RPMI8226 (cell line): ENCODE results near the gene VWA3A.
A peak's percentile ranks its signal among the peaks of the same experiment; 100 is the strongest.
"Not testable (repeated sequence)": the region's sequence is repeated elsewhere in the genome, so short reads cannot be mapped to it uniquely, and the experiment has no call there.

ENCODE experiments used
- DNase-seq: peaks from one replicate; pipeline ENCODE4 v3.0.0-alpha.2; 2015

VWA3A gene

DNA sequence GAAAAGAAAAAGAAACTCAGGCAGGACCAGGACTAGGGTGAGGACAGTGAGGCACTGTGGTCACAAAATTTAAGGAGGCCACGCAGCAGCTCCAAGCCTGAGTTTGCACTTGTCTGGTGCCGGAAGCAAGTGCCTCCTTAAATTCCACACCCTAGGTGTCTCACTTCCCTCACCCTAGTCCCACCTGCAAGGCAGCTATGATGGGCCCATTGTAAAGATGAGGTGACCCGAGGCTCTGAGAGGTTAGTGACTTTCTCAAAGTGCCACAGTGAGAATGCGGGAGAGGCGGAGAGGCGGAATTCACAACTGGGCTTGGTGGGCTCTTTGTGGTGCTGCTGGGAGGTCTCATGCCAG is 92.3 kb downstream of the VWA3A start:
- DNase-seq: peak; percentile 88

DNA sequence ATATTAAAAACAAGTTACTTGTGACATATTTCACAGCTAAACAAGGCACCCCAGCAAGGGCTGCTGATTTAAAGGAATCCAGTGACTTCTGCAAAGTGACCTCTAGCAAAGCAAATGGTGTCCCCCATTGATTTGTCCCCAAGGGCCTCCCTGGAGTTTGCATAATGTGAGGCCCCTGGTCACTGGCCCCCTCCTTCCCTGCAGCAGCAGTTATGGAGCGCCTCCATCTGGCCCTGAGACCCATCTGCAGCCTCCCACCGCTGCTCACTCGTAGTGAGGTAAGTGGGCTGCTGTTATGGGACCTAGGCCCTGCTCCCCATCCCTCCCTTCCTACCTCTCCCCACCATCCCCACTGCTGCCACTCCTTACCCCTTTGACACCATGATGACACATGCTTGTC is 94.2 kb downstream of the VWA3A start:
- no peak for DNase-seq

DNA sequence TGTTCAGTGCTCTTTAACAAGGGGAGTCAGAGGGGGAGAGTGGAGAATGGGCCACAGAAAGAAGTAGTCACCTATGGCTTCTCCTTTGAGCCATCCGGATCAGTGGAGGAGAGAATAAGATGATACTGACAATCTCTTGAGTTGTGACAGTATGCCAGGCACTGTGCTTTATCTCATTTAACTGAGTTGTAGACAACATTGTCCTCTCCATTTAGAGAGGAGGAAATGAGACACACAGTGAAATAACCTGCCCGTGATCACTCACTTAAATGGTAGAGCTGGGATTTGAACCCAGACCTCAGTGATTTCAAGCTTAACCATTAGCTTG is 95.9 kb downstream of the VWA3A start:
- DNase-seq: no peak

DNA sequence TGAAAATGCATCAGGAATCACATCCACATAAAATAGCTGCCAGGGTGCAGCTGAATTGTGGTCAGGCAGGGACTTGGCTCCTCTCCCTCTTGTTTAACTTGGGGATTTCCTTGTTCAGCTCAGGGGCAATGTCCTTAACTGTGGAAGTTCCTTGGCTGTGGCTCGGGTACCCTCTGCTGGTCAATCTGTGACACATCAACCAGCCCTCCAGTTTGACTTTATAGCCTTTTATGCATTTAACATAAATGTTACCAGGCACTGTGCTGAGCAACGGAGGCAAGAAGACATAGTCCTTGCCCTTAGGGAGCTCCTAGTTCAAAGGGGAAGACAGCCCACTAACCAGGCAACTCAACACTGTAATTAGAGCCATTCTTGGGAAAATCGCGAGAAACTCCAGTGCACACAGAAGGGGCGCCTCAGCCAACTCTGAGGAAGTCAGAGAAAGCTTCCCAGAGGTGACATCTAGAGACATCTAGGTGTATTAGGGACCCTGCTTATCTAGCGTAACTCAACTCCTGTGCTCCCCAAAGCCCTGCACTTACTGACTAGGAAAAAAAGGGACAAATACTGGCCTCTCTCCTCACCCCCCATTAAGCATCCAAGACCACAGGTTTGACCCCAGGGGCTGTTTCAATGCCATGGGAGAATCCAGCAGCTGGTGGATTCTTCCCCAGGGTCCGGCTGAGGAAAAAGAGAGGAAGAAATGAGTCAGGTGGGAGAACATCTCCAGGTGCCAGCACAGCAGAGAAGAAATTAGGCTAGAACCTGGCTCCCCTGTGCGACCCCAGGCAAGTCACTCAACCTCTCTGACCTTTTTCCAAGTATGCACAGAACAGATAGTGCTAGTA is 96.5 kb downstream of the VWA3A start:
- peak; percentile 88 for DNase-seq

DNA sequence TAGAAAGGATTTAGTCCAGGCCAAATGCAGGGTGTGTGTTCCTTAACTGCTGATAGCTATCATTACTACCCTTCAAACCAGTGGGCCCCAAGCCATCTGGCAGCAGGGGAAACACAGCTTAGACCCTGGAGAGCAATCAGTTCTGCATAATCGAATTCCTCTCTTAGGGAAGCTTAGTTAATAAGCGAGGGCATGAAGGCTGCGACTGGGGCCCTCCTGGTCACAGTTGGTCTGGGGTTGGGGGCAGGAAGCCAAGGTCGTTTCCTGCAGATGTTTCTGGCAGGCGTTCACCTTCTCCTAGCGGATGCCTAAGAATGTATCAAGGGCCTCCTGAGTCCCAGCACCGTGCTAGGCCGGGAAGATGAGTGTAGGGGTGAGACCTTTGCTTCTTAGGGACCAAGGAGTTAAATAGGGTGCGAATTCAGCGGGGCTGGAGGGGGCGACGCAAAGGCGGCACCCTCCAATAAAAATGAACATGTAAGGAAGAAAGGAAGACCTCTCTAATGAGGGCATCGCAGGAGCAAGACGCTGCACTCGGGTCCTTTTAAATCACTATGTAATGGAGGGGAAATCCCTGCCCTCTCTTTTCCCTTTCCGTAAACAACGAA is 97.2 kb downstream of the VWA3A start:
- DNase-seq: peak; percentile 79

DNA sequence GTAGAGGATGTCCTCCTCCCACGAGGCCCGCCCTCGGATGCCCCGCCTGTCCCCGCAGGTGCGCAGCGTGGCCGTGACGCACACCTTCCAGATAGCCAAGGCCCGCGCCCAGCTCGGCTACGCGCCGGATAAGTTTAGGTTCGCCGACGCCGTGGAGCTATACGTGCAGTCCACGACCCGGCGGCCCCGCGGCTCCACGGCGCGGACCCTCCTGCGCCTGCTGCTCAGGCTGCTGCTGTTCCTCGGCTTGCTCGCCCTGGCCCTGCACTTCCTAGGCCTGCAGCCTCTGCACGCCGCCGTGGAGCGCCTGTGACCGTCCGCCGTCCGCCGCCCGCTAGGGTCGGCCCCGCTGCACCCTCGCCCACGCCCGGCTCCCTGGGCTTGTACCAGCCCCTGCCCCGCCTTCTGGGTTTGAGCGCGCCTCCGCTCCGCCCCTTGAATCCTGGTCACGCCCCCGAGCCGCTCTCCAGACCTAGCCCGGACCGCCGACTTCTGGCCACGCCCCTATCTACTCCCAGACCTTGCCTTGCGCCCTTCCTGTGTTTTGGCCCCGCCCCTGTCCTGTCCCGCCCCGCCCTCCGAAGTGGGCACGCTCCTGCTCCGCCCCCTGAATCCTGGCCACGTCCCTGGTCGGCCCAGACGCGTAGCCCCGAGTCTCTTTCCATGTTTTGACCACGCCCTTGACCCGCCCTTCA is 97.9 kb downstream of the VWA3A start:
- peak; percentile 100 for DNase-seq

DNA sequence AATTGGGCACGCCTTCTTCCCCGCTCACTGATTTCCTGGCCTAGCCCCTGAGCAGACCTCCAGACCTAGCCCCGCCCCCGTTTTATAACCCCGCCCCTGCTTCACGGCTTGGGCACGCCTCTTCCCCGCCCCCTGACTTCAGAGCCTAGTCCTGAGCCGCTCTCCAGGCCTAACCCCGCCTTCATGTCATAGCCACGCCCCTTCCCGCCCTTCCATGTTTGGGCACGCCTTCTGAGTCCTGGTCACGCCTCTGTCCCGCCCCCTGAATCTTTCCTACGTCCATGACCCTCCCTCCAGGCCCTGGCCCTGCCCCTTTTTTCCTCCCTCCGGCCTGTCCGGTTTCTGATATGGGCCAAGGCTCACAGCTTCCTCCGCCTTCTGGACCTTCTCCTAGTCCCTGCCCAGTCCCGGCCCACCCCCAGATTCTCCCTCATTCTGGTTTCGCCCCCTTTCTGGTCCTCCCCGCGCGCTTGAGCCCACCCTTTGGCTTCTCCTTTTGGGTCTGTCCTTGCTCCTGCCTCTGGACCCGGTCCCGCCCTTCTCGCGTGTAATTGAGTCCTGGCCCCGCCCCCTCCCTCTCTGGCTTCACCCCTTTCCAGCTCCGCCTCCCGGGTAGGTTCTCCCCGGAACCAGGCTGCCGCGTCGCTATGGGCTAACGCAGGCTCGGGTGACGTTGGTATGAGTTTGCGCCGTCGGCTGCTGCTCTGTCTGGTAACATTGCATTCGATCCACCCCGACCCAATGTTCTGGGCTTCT is 98.6 kb downstream of the VWA3A start:
- DNase-seq: peak; percentile 100

DNA sequence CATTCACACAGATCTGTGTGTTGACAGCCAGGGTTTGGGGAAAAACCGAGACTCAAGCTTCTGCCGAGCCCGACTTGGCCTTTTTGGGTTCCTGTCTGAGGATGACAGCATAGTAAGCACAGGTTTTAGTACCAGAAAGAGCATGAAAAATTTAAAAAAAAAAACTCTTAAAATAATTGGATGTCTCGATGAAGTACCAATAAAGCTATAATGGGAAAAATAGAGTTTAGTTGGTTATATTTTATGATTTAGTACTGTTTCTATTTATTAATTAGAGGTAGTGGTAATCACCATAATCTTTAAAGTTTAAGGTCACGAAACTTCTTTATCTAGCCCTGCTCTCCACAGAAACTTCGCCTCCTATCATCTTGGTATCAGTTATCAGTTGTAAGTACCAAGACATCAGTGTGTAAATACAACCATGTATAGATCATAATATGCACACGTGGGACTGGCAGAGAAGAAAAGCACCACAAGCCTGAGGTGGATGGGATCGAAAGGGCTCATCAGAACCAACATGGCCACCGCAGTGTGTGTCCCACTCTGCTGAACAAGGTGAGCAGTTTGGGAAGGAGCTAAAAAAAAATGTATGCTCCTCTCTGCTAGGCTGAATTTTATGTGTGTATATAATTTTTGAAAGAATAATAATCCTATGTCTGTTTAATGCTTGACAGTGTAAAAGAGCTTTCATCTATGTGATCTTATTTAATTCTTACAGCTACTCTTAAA is 99.4 kb downstream of the VWA3A start:
- peak; percentile 52 for DNase-seq

DNA sequence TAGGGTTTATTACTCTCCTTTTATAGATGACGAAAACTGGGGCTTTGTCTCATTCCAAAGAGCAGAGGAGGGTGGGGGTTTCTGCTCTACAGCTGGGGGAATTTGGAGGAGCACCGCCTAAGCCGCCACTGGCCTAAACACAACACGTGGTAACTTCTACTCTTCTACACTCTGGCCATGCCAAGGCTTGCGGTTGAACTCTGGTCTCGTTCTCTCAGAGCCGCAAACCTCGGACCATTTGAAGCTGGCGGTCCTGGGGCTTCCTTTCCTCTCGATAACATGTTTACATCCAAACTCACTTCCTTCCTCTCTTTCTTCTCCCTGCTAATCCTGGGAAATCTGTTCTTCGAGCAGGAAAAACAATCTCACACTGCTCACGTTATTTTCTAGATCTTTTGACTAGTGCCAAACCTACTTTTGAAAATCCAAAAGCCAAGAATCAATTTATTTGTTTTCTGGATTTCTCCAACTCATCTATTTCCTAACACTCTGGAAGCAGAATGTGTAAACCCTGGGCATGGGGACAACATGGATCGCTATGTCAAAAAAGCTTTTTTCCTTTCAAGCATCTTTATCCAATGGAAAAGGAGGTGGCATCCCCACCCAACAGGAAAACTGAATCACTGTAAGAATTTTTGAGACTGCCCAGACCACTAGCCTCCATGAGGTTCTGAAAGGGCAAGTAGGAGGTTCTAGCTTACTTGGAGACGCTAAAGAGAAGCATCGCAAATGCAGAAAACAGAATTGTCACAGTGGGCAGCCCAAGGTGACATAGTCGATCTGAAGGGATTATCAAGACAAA is 100.1 kb downstream of the VWA3A start:
- peak; percentile 97 for DNase-seq

DNA sequence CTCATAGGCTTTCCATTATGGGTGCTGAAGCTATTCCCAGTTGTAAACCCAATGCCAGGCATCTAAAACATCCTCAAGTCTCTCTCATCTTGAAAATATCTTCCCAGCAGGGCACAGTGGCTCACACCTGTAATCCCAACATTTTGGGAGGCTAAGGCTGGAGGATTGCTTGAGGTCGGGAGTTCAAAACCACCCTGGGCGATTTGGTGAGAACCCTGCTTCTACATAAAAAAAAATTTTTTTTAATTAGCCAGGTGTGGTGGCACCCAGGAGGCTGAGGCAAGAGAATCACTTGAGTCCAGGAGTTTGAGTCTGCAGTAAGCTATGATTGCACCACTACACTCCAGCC is 100.7 kb downstream of the VWA3A start:
- DNase-seq: no peak

DNA sequence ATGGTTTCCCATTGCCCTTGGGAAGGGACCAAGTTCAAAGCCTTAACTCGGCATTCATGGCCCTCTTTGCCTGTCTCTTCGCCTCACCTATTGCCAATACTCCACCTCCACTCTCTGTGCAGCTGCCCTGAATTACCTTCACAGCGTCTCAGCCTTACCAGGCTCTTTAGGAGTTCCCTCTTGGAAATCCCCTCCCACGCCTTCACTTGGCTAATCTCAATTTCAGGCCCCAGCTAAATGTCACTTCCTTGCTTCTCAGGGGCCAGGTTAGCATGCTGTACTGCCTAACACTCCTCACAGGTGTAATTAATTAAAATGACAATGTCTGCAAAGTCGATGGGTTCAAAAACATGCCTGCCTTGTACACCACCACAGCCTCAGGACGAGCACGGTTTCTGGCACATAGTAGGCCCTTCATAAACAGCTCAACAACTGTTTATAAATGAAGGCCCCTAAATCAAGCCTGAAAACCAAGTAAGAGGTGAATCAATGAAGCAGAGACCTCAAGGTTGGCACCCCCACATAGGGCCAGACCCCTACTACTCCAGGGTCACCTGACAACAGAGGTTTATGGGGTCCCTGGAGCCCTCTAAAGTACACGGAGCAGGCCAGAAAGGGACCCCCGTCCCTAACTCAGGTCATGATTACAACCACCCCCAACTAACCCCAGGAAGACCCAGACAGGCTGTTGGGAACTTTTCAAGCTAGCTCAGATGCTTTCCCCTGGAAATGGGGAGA is 102.5 kb downstream of the VWA3A start:
- DNase-seq: no peak

DNA sequence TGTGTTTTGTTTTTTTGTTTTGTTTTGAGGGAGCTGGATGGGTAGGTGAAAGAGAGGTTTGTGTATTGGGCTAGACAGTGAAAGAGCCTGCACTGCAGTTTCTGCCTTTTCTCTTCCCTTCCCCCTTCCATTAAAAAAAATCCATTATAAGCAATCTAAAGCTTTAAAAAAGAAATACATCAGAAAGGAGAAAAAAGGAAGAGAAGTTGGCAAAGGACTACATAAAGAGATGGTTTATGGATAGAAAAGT is 103.0 kb downstream of the VWA3A start:
- DNase-seq: no peak

DNA sequence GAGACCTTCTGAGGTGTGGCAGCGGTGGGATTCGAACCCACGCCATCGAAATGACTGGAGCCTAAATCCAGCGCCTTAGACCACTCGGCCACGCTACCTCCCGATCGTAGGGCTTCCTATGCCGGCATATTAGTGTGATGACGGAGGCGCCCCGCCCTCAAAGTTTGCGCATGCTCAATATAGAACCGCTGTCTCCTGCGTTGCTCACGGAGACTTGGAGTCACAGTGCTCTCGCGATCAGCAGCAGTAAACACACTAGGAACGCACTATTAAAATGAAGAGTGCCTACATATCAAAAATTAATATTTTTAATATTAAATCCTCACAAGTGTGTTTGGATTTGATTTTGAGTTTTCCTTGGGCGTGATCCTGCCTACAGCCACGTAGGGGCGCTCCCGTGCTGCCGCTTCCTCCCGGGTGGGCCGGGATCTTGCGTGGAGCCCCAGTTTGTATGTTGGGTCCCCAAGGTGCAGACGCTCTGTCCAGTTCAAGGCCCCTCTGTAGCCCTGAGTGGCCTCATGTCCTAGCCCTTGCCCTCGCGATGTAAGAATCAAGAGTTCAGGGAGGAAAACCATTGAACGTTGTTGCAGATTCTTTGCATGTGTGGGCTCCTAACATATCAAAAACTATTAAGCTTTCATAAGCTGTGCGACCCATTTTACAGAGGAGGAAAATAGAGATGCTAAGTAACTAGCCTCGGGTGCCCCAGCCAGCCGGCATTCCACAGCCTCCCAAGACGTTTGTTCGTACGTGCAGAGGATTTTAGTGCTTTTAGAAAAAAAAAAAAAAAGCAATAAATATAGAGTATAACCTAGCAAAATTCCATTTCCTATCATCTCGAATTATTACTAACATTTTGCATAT is 103.6 kb downstream of the VWA3A start:
- peak; percentile 92 for DNase-seq

DNA sequence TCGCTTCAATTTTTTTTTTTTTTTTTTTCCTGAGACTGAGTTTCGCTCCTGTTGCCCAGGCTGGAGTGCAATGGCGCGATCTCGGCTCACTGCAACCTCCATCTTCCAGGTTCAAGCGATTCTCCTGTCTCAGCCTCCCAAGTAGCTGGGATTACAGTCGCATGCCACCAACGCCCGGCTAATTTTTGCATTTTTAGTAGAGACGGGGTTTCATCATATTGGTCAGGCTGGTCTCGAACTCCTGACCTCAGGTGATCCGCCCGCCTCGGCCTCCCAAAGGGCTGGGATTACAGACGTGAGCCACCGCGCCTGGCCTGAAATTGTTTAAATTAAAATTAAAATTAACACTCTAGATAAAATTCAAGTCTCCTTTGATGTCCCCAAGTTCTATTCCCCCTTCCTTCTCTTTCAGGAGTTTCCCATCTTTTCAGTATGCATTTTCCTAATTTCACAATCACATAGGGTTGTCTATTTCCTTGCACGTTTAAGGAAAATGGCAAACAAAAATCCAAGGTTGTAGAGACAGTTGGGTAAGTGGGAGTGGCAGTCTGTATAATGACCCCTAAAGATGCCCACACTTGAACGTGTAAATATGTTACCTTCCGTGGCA is 104.3 kb downstream of the VWA3A start:
- not testable (repeated sequence) for DNase-seq

DNA sequence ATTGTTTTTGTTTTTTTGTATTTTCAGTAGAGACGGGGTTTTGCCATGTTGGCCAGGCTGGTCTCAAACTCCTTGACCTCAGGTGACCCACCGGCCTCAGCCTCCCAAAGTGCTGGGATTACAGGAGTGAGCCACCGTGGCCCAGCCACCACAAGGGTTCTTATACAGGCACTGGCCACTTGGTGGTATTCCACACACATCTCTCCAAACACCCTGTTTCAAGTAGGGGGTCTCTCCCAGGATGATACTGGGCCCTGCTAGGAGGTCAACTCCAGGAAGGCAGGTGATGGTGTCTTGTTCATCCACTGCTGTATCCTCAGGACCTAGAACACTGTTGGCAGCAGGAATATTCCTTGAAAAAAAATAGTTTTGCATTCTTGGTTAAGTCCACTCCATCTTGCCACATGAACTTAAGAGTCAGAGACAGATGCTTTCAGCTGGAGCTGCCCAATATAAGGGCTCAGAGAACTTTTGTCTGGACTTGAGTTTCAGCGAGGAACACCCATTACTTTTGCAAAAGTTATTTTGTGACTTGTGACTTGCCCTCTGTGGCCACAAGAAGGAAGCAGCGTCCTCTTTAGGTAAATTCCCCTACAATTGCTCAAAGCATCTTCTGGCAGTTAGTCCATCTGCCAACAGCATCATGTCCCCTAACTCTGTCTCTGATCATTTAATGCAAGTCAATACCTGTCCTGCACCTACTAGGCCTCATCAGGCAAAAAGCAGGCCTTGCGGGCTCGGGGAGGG is 106.4 kb downstream of the VWA3A start:
- DNase-seq: peak; percentile 72

DNA sequence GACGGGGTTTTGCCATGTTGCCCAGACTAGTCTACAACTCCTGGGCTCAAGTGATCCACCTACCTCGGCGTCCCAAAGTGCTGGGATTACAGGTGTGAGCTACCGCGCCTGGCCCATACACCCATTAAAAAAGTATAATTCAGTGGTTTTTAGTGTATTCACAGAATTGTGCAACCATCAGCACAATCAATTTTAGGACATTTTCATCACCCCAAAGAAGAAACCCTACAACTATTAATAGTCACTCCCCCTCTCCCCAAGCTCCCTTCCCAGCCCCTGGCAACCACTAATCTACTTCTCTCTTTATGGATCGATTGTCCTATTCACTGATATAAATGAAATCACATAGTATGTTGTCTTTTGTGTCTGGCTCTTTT is 109.9 kb downstream of the VWA3A start:
- DNase-seq: no peak

DNA sequence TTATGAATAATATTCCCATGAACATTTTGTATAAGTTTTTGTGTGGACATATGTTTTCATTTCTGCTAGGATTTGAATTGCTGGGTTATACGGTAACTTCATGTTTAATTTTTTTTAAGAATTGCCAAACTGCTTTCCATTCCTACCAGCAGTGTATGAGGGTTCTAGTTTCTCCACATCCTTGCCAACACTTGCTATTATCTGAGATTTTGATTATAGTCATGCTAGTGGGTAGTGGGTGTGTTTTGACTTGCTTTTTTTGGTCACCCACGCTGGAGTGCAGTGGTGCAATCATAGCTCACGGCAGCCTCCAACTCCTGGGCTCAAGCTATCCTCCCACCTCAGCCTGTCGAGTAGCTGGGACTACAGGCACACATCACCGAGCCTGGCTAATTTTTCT is 110.8 kb downstream of the VWA3A start:
- DNase-seq: no peak

DNA sequence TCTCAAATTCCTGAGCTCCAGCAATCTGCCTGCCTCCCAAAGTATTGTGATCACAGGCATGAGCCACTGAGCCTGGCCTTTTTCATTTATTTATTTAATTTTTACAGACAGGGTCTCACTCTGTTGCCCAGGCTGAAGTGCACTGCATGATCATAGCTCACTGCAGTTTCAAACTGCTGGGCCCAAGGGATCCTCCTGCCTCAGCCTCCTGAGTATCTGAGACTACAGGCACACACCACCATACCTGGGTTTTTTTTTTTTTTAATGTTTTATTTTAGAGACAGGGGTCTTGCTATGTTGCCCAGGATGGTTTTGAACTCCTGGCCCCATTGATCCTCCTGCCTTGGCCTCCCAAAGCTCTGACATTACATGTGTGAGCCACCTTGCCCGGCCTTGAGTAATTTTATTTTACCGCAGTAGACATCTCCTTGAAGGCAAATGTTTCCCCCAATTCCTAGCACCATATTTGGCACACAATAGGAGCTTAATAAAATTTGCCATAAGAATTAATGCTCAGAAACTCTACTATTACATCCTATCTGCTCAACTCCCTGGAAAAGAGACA is 111.8 kb downstream of the VWA3A start:
- no peak for DNase-seq

DNA sequence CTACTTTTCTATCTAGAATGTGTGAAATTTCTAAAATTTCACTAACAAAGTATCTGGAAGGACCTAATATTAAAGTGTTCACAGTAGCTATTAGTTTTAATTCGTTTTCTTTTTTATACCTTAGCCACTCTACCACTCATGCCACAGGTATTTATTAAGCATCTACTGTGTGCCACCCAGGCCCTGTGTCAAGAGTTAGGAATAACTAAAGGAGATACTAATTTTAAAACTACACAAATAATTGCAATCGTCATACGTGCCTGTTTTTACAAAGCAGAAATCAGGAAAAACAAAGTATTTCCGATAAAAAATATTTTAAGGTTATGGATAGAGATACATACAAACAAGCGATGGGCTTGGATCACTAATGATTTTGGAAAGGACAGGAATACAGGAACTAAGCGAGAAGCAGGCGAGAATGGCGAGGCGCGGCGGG is 113.3 kb downstream of the VWA3A start:
- DNase-seq: no peak
